ENCODE data around the gene NPAS3.
A peak's percentile ranks its signal among the peaks of the same experiment; 100 is the strongest.

Gene NPAS3

DNA sequence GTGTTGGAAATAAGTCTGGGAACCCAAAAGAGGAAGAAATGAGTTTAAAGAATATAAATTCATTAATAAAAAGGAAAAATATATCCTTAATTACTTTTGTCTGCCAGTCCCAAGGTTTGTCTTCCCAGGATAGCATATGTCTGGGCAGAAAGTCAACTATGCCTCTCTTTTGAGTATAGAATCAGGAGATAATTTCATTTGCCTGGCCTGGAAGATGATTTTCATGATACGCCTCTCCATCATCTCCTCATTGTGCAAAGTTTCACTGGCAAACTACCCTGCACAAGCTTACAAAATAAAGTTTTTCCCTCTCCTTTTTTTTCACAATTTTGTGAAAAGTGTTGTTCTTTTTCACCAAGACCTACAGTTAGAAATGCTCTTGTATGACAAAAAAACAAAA, 671.4 kb downstream of the NPAS3 start:
- Histone ChIP-seq H2BK5ac (ENCODE audit: low read depth, low read length, poor library complexity) (no peak overlapping the region), H3K9ac (ENCODE audit: low read length) (no peak overlapping the region), H3K36me3 (ENCODE audit: control insufficient read depth in 1 of 2, insufficient read depth in 2 of 2, low read length in 2 of 2) (no peaks in the 10 kb centered on the region), H4K91ac (ENCODE audit: low read depth, low read length) (no peak overlapping the region), H3K27ac (ENCODE audit: low read depth, low read length) (no peak overlapping the region), H3K4me1 (ENCODE audit: control insufficient read depth in 1 of 2, insufficient read depth in 2 of 2, low read length in 2 of 2) (no peaks in the 10 kb centered on the region), H2BK12ac (ENCODE audit: low read length) (no peak overlapping the region), H3K79me1 (ENCODE audit: low read length) (no peaks in the 10 kb centered on the region), H3K27me3 (ENCODE audit: insufficient read depth, low read length) (no peaks in the 10 kb centered on the region), H2AK5ac (ENCODE audit: low read length) (no peak overlapping the region), H4K12ac (ENCODE audit: low read depth, low read length) (no peak overlapping the region), H2BK120ac (ENCODE audit: insufficient read depth, low read length, poor library complexity) (no peak overlapping the region), H3K23ac (ENCODE audit: low read length) (no peak overlapping the region), H3K18ac (ENCODE audit: low read length) (no peak overlapping the region), H3K14ac (ENCODE audit: low read length) (no peak overlapping the region), H3K4me3 (ENCODE audit: low read depth, low read length) (no peak overlapping the region), H4K8ac (ENCODE audit: low read depth, low read length) (no peak overlapping the region), H3K79me2 (ENCODE audit: control insufficient read depth, insufficient read depth, low read length, poor library complexity) (no peaks in the 10 kb centered on the region), H2AFZ (ENCODE audit: insufficient read depth, low read length, poor library complexity) (no peak overlapping the region), H3K4ac (ENCODE audit: low read depth, low read length) (no peak overlapping the region), H3K4me2 (ENCODE audit: low read length) (no peak overlapping the region), H3K9me3 (ENCODE audit: insufficient read depth, low read depth, low read length) (no peaks in the 10 kb centered on the region)
- no peak for DNase-seq
- no CpG with 5 or more reads among the region's 1 CpG for WGBS (ENCODE audit: extremely low coverage, insufficient coverage, insufficient read length)

- no CpG with 5 or more reads among the region's 5 CpGs for WGBS (ENCODE audit: extremely low coverage, insufficient coverage, insufficient read length)
- no peaks in the 10 kb centered on the region for H3K9me3 ChIP-seq (ENCODE audit: insufficient read depth, low read depth, low read length)
These were observed 672.9 kb downstream of the NPAS3 start for GRCh38 chr14:33611405-33612196.

GRCh38 chr14:33612197-33612505, 673.5 kb downstream of the NPAS3 start:
- no peak overlapping the region for H2BK12ac ChIP-seq (ENCODE audit: low read length)
- no peak overlapping the region for H4K12ac ChIP-seq (ENCODE audit: low read depth, low read length)
- DNase-seq, result no peak
- no peak overlapping the region for H2BK5ac ChIP-seq (ENCODE audit: low read depth, low read length, poor library complexity)
- H3K36me3 ChIP-seq (ENCODE audit: control insufficient read depth in 1 of 2, insufficient read depth in 2 of 2, low read length in 2 of 2), result no peaks in the 10 kb centered on the region
- H4K91ac ChIP-seq (ENCODE audit: low read depth, low read length), result no peak overlapping the region
- no peaks in the 10 kb centered on the region for H3K4me1 ChIP-seq (ENCODE audit: control insufficient read depth in 1 of 2, insufficient read depth in 2 of 2, low read length in 2 of 2)
- no peaks in the 10 kb centered on the region for H3K79me1 ChIP-seq (ENCODE audit: low read length)
- no peaks in the 10 kb centered on the region for H3K9me3 ChIP-seq (ENCODE audit: insufficient read depth, low read depth, low read length)
- H2BK120ac ChIP-seq (ENCODE audit: insufficient read depth, low read length, poor library complexity), result no peak overlapping the region
- H4K8ac ChIP-seq (ENCODE audit: low read depth, low read length), result no peak overlapping the region
- H3K4me2 ChIP-seq (ENCODE audit: low read length), result no peak overlapping the region
- H3K14ac ChIP-seq (ENCODE audit: low read length), result no peak overlapping the region
- no peak overlapping the region for H2AFZ ChIP-seq (ENCODE audit: insufficient read depth, low read length, poor library complexity)
- no peaks in the 10 kb centered on the region for H3K27me3 ChIP-seq (ENCODE audit: insufficient read depth, low read length)
- no peak overlapping the region for H3K18ac ChIP-seq (ENCODE audit: low read length)
- no peak overlapping the region for H2AK5ac ChIP-seq (ENCODE audit: low read length)
- H3K9ac ChIP-seq (ENCODE audit: low read length), result no peak overlapping the region
- H3K79me2 ChIP-seq (ENCODE audit: control insufficient read depth, insufficient read depth, low read length, poor library complexity), result no peaks in the 10 kb centered on the region
- no peak overlapping the region for H3K23ac ChIP-seq (ENCODE audit: low read length)
- no CpG with 5 or more reads among the region's 6 CpGs for WGBS (ENCODE audit: extremely low coverage, insufficient coverage, insufficient read length)
- H3K4me3 ChIP-seq (ENCODE audit: low read depth, low read length), result no peak overlapping the region
- H3K27ac ChIP-seq (ENCODE audit: low read depth, low read length), result no peak overlapping the region
- H3K4ac ChIP-seq (ENCODE audit: low read depth, low read length), result no peak overlapping the region

More at GRCh38 chr14:33611405-33612196, 672.9 kb downstream of the NPAS3 start:
- Histone ChIP-seq H3K9ac (ENCODE audit: low read length) (no peak overlapping the region), H3K36me3 (ENCODE audit: control insufficient read depth in 1 of 2, insufficient read depth in 2 of 2, low read length in 2 of 2) (no peaks in the 10 kb centered on the region), H3K79me1 (ENCODE audit: low read length) (no peaks in the 10 kb centered on the region), H3K79me2 (ENCODE audit: control insufficient read depth, insufficient read depth, low read length, poor library complexity) (no peaks in the 10 kb centered on the region), H3K4ac (ENCODE audit: low read depth, low read length) (no peak overlapping the region), H3K14ac (ENCODE audit: low read length) (no peak overlapping the region), H3K27ac (ENCODE audit: low read depth, low read length) (no peak overlapping the region), H3K4me3 (ENCODE audit: low read depth, low read length) (no peak overlapping the region), H3K27me3 (ENCODE audit: insufficient read depth, low read length) (no peaks in the 10 kb centered on the region), H3K23ac (ENCODE audit: low read length) (no peak overlapping the region), H3K4me2 (ENCODE audit: low read length) (no peak overlapping the region), H2BK120ac (ENCODE audit: insufficient read depth, low read length, poor library complexity) (no peak overlapping the region), H4K8ac (ENCODE audit: low read depth, low read length) (no peak overlapping the region), H3K18ac (ENCODE audit: low read length) (no peak overlapping the region), H2BK12ac (ENCODE audit: low read length) (no peak overlapping the region), H2AK5ac (ENCODE audit: low read length) (no peak overlapping the region), H4K91ac (ENCODE audit: low read depth, low read length) (no peak overlapping the region), H3K4me1 (ENCODE audit: control insufficient read depth in 1 of 2, insufficient read depth in 2 of 2, low read length in 2 of 2) (no peaks in the 10 kb centered on the region), H4K12ac (ENCODE audit: low read depth, low read length) (no peak overlapping the region), H2AFZ (ENCODE audit: insufficient read depth, low read length, poor library complexity) (no peak overlapping the region), H2BK5ac (ENCODE audit: low read depth, low read length, poor library complexity) (no peak overlapping the region)
- peak in 1 of 2 donors; percentile 39 for DNase-seq

GRCh38 chr14:33617154-33617553, 678.5 kb downstream of the NPAS3 start:
- no peak overlapping the region for H2BK120ac ChIP-seq (ENCODE audit: insufficient read depth, low read length, poor library complexity)
- H2AFZ ChIP-seq (ENCODE audit: insufficient read depth, low read length, poor library complexity), result no peak overlapping the region
- no peak overlapping the region for H4K91ac ChIP-seq (ENCODE audit: low read depth, low read length)
- DNase-seq, result no peak
- no peak overlapping the region for H4K8ac ChIP-seq (ENCODE audit: low read depth, low read length)
- H4K12ac ChIP-seq (ENCODE audit: low read depth, low read length), result no peak overlapping the region
- no peak overlapping the region for H3K23ac ChIP-seq (ENCODE audit: low read length)
- H3K4me1 ChIP-seq (ENCODE audit: control insufficient read depth in 1 of 2, insufficient read depth in 2 of 2, low read length in 2 of 2), result no peaks in the 10 kb centered on the region
- H2BK5ac ChIP-seq (ENCODE audit: low read depth, low read length, poor library complexity), result no peak overlapping the region
- H3K4ac ChIP-seq (ENCODE audit: low read depth, low read length), result no peak overlapping the region
- H3K18ac ChIP-seq (ENCODE audit: low read length), result no peak overlapping the region
- no peak overlapping the region for H3K14ac ChIP-seq (ENCODE audit: low read length)
- H3K9me3 ChIP-seq (ENCODE audit: insufficient read depth, low read depth, low read length), result no peaks in the 10 kb centered on the region
- no peak overlapping the region for H2BK12ac ChIP-seq (ENCODE audit: low read length)
- no peaks in the 10 kb centered on the region for H3K79me1 ChIP-seq (ENCODE audit: low read length)
- H3K36me3 ChIP-seq (ENCODE audit: control insufficient read depth in 1 of 2, insufficient read depth in 2 of 2, low read length in 2 of 2), result no peaks in the 10 kb centered on the region
- no peak overlapping the region for H3K4me2 ChIP-seq (ENCODE audit: low read length)
- H3K9ac ChIP-seq (ENCODE audit: low read length), result no peak overlapping the region
- H3K79me2 ChIP-seq (ENCODE audit: control insufficient read depth, insufficient read depth, low read length, poor library complexity), result no peaks in the 10 kb centered on the region
- no CpG with 5 or more reads among the region's 3 CpGs for WGBS (ENCODE audit: extremely low coverage, insufficient coverage, insufficient read length)
- H3K4me3 ChIP-seq (ENCODE audit: low read depth, low read length), result no peak overlapping the region
- no peak overlapping the region for H3K27ac ChIP-seq (ENCODE audit: low read depth, low read length)
- H3K27me3 ChIP-seq (ENCODE audit: insufficient read depth, low read length), result no peaks in the 10 kb centered on the region
- H2AK5ac ChIP-seq (ENCODE audit: low read length), result no peak overlapping the region

All from trophoblast cell (in vitro differentiated cells and primary cell).